GM18868 (cell line): ENCODE data around the gene PSMA6.
"Not testable (repeated sequence)": the region's sequence is repeated elsewhere in the genome, so short reads cannot be mapped to it uniquely, and the experiment has no call there.

Experiments used
- ATAC-seq: cut with Tn5 transposase; IDR thresholded peaks from one replicate; pipeline ENCODE4 v1.9.1; 2021; ENCODE audit warnings: mild to moderate bottlenecking, moderate library complexity; ENCODE audit not compliant: unreplicated experiment

Gene PSMA6

DNA sequence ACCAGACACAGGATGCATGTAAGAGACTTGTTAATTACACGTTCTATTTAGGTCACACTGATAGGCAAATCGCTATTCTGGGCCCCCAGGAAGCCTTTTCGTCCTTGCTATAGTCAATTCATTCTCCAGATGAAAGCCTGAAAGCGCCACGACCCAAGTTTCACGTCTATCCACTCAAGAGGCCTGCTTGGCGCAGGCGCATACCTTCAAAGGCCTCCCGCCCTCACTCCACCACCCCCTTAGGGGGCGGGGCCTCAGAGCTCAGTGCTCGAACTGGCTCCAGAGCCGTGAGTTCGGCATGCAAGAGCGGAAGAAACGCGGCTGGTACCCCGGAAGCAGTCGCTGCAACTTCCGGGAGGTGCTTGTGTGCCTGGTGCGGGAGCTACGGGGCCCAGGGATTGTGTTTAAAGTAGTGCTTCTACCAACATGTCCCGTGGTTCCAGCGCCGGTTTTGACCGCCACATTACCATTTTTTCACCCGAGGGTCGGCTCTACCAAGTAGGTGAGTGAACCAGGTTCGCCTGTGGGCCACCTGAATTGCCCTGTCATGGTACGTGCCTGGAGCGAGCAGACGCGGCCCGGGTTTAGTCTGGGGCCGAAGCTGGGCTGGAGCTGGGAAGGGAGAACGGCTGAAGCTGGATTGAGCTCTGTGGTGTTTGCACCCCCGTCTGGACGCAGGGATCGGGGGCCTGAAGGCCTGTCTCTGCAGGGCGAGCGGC lies at the start of gene PSMA6:
Gene PSMA6, plus strand, starts transcription at position 332 of the 719 bp plus-strand sequence. Its CDS starts 95 bp downstream, at position 427.
- peak; percentile 83 for ATAC-seq

DNA sequence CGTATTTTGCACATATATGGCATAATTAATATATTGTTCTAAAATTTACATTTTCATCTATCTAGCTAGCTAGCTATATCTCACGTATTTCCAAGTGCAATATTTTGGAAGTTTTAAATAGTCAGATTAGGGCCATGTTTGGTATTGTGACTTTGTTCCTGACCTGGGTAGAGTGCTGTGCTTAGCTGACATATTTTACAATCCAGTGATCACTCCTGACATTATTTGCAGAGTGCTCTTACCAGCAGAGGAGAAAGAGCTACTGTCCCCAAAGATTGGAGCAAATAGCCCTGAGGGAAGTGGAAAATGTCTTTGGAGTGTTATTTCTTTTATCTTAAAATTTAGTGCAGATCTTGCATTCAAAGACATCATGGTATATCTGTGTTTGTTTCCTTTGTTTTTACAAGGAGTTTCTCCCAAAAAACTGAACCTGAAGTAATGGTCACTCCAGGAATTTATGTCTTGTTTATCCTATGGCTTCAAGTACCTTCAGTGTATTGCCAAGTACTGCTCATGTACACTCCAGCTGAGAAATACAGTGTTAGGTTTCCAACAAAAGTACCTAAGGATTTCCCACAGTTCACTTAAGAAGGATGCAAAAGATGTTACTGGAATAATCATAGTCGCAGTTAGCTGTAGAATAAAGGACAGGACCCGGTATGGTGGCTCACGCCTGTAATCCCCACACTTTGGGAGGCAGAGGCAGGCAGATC lies 49.4 kb upstream of the PSMA6 start:
- no peak for ATAC-seq

GRCh38 chr14:35243956-35244355 lies 48.2 kb upstream of the PSMA6 start:
- no peak for ATAC-seq

- no peak for ATAC-seq
Observed at GRCh38 chr14:35244542-35244941, 47.6 kb upstream of the PSMA6 start.

DNA sequence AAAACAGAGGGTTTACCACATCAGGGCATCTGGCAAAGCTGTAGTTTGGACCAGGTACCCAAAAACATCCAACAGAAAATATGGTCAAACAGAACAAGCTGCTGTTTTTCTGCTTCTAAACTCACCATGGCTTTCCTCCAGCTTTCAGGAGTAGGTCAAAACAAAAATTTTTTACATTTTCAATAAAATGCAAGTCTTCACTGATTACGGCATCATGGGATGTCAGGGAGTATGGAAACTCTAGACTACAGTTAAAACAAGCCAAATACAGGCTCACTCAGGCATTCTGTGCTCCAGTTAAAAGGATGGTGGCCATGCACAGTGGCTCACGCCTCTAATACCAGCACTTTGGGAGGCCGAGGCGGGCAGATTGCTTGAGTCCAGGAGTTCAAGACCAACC lies 47.1 kb upstream of the PSMA6 start:
- ATAC-seq, result no peak

GRCh38 chr14:35247777-35248475 lies 44.3 kb upstream of the PSMA6 start:
- peak; percentile 40 for ATAC-seq

- ATAC-seq, result peak; percentile 49
Observed at GRCh38 chr14:35248476-35248788, 43.8 kb upstream of the PSMA6 start.

DNA sequence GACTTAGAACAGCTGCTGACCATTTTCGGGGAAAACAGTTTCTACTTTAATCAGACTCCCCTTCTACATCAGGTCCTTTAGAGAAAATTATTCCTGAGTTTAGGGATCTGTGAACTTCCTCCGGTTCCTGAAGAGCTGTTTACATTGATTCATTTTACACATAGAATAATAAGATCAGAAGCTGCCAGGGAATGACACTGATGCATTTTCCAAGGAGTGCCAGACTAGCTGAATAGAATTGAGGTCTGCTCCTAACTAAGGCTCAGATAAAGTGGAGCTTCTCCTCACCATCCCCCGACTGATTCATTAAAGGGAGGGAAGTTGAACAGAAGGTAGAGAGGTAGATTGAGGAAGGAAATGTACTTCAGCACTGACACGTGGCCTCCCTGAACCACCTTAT lies 41.9 kb upstream of the PSMA6 start:
- no peak for ATAC-seq

GRCh38 chr14:35252451-35252868 lies 39.7 kb upstream of the PSMA6 start:
- no peak for ATAC-seq

DNA sequence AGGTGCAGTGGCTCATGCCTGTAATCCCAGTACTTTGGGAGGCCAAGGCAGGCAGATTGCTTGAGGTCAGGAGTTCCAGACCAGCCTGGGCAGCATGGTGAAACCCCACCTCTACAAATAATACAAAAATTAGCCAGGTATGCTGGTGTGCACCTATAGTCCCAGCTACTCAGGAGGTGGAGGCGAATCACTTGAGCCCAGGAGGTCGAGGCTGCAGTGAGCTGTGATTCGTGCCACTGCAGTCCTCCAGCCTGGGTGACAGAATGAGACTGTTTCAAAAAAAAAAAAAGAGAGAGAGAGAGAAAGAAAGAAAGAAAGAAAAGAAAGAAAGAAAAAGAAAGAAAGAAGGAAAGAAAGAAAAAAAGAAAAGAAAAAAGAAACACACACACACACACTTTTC lies 39.1 kb upstream of the PSMA6 start:
- ATAC-seq, result not testable (repeated sequence)

DNA sequence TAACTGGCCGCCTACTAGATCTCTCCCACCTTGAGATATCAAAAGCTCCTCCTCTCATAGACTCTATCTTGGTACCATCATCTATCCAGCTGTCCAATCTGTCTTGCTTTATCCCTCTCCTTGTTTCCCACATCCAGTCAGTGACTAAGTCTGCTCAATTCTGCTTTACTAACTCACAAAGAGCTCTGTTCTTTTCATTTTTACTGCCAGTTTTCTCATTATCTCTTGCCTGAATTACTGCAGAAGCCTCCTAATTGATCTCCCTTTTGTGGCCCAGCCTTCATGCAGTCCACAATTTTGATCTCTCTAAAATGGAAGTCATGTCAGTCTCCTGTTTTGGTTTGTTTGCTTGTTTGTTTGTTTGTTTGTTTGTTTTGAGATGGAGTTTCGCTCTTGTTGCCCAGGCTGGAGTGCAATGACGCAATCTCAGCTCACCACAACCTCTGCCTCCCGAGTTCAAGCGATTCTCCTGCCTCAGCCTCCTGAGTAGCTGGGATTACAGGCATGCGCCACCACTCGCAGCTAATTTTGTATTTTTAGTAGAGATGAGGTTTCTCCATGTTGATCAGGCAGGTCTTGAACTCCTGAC lies 38.1 kb upstream of the PSMA6 start:
- ATAC-seq, result not testable (repeated sequence)

- ATAC-seq, result peak; percentile 70
Observed at GRCh38 chr14:35254736-35255135, 37.4 kb upstream of the PSMA6 start.

DNA sequence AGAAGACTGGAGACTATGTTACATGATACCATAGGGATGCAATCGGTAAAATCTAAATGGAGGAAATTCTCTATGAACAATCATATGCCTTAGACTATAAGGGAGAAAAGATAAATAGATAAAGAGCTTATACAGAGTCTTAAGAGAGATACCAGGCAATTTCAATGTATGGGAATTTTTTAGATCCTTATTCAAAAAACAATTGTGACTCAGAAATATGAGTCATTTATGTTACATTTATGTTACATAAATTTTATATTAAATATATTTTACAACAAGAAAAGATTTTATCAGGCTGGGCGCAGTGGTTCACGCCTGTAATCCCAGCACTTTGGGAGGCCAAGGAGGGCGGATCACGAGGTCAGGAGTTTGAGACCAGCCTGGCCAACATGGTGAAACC lies 36.5 kb upstream of the PSMA6 start:
- no peak for ATAC-seq

- no peak for ATAC-seq
Observed at GRCh38 chr14:35257809-35258208, 34.4 kb upstream of the PSMA6 start.

DNA sequence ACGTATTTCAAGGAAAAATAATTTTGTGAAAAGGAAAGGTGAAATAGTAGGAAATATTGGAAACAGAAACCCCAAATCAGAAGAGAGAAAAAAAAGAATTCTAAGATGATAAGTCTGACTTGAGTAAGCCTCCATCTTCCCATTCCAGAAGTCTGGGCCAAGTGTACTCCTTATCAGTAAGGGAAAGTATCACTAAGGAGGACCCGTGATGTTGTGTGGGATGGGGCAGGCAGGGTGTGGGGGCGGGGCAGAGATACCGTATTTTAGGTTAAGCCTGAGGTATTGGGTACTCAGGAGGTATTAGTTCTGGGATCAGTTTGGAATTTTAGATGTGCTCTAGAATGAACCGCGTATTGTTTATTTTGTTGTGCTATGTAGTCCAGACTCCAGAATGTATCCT lies 33.8 kb upstream of the PSMA6 start:
- no peak for ATAC-seq

DNA sequence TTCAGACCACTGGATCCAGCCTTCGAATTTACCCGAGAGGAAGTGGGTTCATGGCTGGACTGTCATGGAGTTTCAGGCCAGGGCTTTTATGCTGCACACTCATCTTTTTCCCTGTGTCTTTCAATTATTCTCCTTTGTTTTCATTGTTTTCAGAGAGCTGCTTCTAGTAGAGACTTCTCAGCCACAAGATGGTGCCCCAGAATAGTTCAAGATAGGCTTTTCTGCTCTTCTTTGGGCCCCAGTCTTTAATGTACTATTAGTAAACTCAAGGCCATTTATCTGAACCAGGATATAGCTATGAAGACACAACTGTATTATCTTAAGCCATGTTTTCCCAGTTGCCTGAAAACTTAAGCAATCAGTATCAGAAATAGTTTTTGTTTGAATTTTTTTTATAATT lies 30.4 kb upstream of the PSMA6 start:
- ATAC-seq, result no peak

- ATAC-seq, result no peak
Observed at GRCh38 chr14:35262436-35262835, 29.7 kb upstream of the PSMA6 start.

GRCh38 chr14:35268946-35269345 lies 23.2 kb upstream of the PSMA6 start:
- no peak for ATAC-seq

GRCh38 chr14:35274805-35275204 lies 17.4 kb upstream of the PSMA6 start:
- no peak for ATAC-seq

- no peak for ATAC-seq
Observed at GRCh38 chr14:35277179-35277578, 15.0 kb upstream of the PSMA6 start.

DNA sequence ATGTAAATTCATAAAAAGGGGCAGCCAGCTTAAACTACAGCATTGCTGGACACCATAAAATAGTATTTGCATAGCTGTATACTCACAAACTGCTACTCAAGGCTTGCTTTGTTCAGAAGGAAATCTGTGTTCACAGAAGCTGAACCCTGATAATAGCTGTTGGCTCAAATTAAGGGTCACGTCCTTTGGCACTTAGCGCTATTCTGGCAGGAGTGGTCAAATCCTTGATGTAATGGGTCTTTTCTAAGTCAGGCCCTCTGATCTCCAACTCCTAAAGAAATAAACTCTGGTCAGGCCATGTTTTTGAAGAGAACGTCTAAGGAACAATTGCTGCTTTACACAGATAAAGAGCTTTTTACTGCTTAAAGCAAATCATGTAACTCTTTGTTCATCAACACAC lies 12.8 kb upstream of the PSMA6 start:
- ATAC-seq, result no peak

GRCh38 chr14:35281341-35281740 lies 10.8 kb upstream of the PSMA6 start:
- ATAC-seq, result no peak
